ENCODE results near the gene ARHGEF17. TPM values are rescaled to one million over a fixed set of nuclear protein-coding genes. Genes with fewer than 3 reads are reported as not detected.

Gene ARHGEF17
- total and polyA plus RNA-seq, 2 of the 8 experiments (the other 6 are each of a cell fraction or from before 2014, with no cell fraction given) = 11.3 to 14.6 TPM

DNA sequence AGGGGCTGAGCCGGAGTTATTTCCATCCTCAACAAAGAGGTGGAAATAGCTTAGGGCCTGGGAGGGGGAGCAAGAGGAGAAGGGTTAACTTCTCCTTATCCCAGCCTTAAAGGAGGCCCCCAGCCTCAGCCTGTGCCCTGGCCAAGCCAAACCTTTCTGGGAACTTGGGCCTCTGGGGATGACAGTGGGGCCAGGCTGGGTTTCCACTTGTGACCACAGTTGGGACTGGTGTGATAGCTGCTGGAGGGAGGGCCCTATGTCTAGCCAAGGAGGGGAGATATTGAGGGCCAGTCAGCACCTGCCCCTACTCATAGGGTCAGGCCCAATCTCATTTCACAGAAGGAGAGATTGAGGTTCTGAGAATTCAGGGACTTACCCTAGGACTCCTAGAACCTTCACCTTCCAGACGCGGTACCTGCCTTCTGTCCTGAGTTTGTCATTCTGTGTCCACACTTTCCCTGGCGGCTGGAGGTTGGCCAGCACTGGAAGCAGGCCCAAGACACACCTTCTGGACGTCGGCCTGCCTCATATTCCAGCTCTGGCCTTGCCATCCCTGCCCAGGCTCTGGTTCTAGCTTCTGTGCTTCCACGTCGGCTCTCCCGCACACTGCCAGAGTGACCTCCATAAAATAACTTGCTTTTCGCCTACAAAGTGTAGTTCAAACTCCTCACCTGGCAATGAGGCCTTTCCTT, 71.3 kb downstream of the ARHGEF17 start:
- Histone ChIP-seq H4K91ac (replicated peaks; ENCODE audit: insufficient read length, low read length) (no peak overlapping the region), H3K9ac (replicated peaks in 1 of 4; ENCODE audit: extremely low read depth in 1 of 4, low read depth in 3 of 4, low read length in 3 of 4) (no peak overlapping the region), H3K9me3 (ENCODE audit: insufficient read depth in 2 of 2, low read depth in 1 of 2, low read length in 1 of 2) (no peaks in the 10 kb centered on the region), H3K79me2 (ENCODE audit: control insufficient read depth in 1 of 2, insufficient read depth in 2 of 2, low read length in 2 of 2) (no peaks in the 10 kb centered on the region; a peak in 1 of 4 replicates), H3K4me2 (ENCODE audit: insufficient read depth in 1 of 2, low read depth in 2 of 2, low read length in 2 of 2) (no peak overlapping the region), H3K14ac (ENCODE audit: insufficient read length) (no peak overlapping the region), H3K18ac (ENCODE audit: extremely low read depth, low read length) (no peak overlapping the region), H3K79me1 (ENCODE audit: low read depth, low read length) (peaks cover 6% of the 10 kb centered on the region; the same call in 1 of the 2 replicates), H3K27ac (ENCODE audit: low read depth, low read length) (no peak overlapping the region), H4K5ac (ENCODE audit: insufficient read length, low read depth, low read length) (no peak overlapping the region), H3K4me1 (replicated peaks in 1 of 4; ENCODE audit: control insufficient read depth in 3 of 4, insufficient read depth in 4 of 4, low read length in 3 of 4) (peaks cover 3 to 16% (median 10%) of the 10 kb centered on the region in 4 experiments), H3K27me3 (replicated peaks in 1 of 4; ENCODE audit: control insufficient read depth in 3 of 4, extremely low read depth in 1 of 4, insufficient read depth in 3 of 4, low read length in 3 of 4) (peaks cover 0 to 15% (median 9%) of the 10 kb centered on the region in 4 experiments; a peak in 4 of 7 replicates), H2BK20ac (ENCODE audit: low read length) (no peak overlapping the region), H3K4me3 (ENCODE audit: extremely low read depth in 1 of 4, insufficient read depth in 2 of 4, low read depth in 3 of 4, low read length in 4 of 4) (no peak overlapping the region), H2BK120ac (replicated peaks; ENCODE audit: low read depth, low read length) (no peak overlapping the region), H3K56ac (replicated peaks; ENCODE audit: insufficient read length, low read depth, low read length) (no peak overlapping the region), H2BK5ac (ENCODE audit: low read depth, low read length) (no peak overlapping the region), H2AFZ (ENCODE audit: low read length) (no peak overlapping the region), H2BK12ac (ENCODE audit: low read depth, low read length) (no peak overlapping the region), H2BK15ac (ENCODE audit: low read length) (no peak overlapping the region), H3K23ac (ENCODE audit: insufficient read length) (no peak overlapping the region), H4K20me1 (replicated peaks in 1 of 2; ENCODE audit: control insufficient read depth in 1 of 2, insufficient read depth in 2 of 2, low read length in 2 of 2) (peaks cover 6 to 10% of the 10 kb centered on the region in 2 experiments), H4K8ac (ENCODE audit: extremely low read depth, insufficient read depth, low read length) (no peak overlapping the region), H3K36me3 (ENCODE audit: control insufficient read depth in 2 of 4, insufficient read depth in 4 of 4, low read length in 3 of 4) (no peaks in the 10 kb centered on the region), H3K4ac (replicated peaks; ENCODE audit: insufficient read length, low read depth, low read length) (no peak overlapping the region), H3K23me2 (ENCODE audit: low read depth, low read length) (peaks cover 8% of the 10 kb centered on the region), H2AK5ac (ENCODE audit: low read depth, low read length) (no peak overlapping the region)
- DNase-seq (ENCODE audit: low read depth in 1 of 2, low spot score in 2 of 2) (no peak), FAIRE-seq (no peak)
- CTCF ChIA-PET (ENCODE audit: partially characterized antibody) = interaction anchor here (0.5 to 59.1 kb wide), 11 partner anchors 9 to 531 kb away, joined by 3 to 1456 read pairs (median 4); no protein-coding TSS in a partner anchor
- WGBS, 2 experiments (ENCODE audit: extremely low coverage in 1 of 2, insufficient coverage in 1 of 2, insufficient read length in 1 of 2, insufficient replicate concordance in 2 of 2, low coverage in 1 of 2, low lambda C conversion rate in 2 of 2, missing lambda C conversion rate in 1 of 2) = 90% methylated on average over 10 of the region's 10 CpGs; no CpG with 5 or more reads in 1 of the 2 experiments
- no peak for TF ChIP-seq SAP30 (IDR thresholded peaks at IDR 0.05; ENCODE audit: insufficient read depth, insufficient replicate concordance, low read length)
- TF ChIP-seq, protein P1, sequence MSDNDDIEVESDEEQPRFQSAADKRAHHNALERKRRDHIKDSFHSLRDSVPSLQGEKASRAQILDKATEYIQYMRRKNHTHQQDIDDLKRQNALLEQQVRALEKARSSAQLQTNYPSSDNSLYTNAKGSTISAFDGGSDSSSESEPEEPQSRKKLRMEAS (IDR thresholded peaks at IDR 0.05) = no peak
- no peak for TF ChIP-seq ASH2L (IDR thresholded peaks at IDR 0.05; ENCODE audit: low read length)
- TF ChIP-seq MAFK (IDR thresholded peaks at IDR 0.05; ENCODE audit: low read depth, low read length) = no peak
- no peak for TF ChIP-seq RBBP5 (IDR thresholded peaks at IDR 0.05; ENCODE audit: borderline replicate concordance, low read depth, low read length)
- TF ChIP-seq EGR1 (IDR thresholded peaks at IDR 0.05; ENCODE audit: borderline replicate concordance, low read depth, low read length) = no peak
- no peak for TF ChIP-seq CREB1 (IDR thresholded peaks at IDR 0.05)
- TF ChIP-seq YY1 (IDR thresholded peaks at IDR 0.05; ENCODE audit: low read depth, low read length) = no peak
- TF ChIP-seq RNF2 (IDR thresholded peaks at IDR 0.05; ENCODE audit: borderline replicate concordance, low read depth, low read length, missing control alignments, poor library complexity, severe bottlenecking) = no peak
- TF ChIP-seq, protein P2, sequence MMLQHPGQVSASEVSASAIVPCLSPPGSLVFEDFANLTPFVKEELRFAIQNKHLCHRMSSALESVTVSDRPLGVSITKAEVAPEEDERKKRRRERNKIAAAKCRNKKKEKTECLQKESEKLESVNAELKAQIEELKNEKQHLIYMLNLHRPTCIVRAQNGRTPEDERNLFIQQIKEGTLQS (IDR thresholded peaks at IDR 0.05; ENCODE audit: insufficient read depth, low read depth, low read length) = no peak
- TF ChIP-seq TCF12 (IDR thresholded peaks at IDR 0.05; ENCODE audit: low read depth, low read length) = no peak
- POLR2A ChIA-PET (ENCODE audit: partially characterized antibody) = interaction anchor here (0.6 to 1.4 kb wide), 4 partner anchors 8 to 736 kb away, joined by 3 to 4 read pairs (median 4); no protein-coding TSS in a partner anchor

Measured in H1 (cell line).